GM18868 (cell line): ENCODE data around the gene BANK1.

Experiments used
- ATAC-seq: cut with Tn5 transposase; IDR thresholded peaks from one replicate; pipeline ENCODE4 v1.9.1; 2021; ENCODE audit warnings: mild to moderate bottlenecking, moderate library complexity; ENCODE audit not compliant: unreplicated experiment

Gene BANK1

GRCh38 chr4:101790521-101791181 is at the start of gene BANK1:
BANK1 (plus strand) TSS chr4:101790730; CDS start chr4:101790881, 151 bp downstream.
- peak; percentile 99 for ATAC-seq

GRCh38 chr4:101753721-101754120 is 36.8 kb upstream of the BANK1 start:
- no peak for ATAC-seq

- no peak for ATAC-seq
Observed at GRCh38 chr4:101756181-101756580, 34.3 kb upstream of the BANK1 start.

GRCh38 chr4:101761405-101761804 is 29.1 kb upstream of the BANK1 start:
- ATAC-seq: no peak

- no peak for ATAC-seq
Observed at GRCh38 chr4:101762025-101762424, 28.5 kb upstream of the BANK1 start.

GRCh38 chr4:101762534-101762933 is 28.0 kb upstream of the BANK1 start:
- no peak for ATAC-seq

- ATAC-seq: no peak
Observed at GRCh38 chr4:101763576-101763975, 27.0 kb upstream of the BANK1 start.

GRCh38 chr4:101774807-101775206 is 15.7 kb upstream of the BANK1 start:
- ATAC-seq: no peak

- peak; percentile 68 for ATAC-seq
Observed at GRCh38 chr4:101777431-101777830, 13.1 kb upstream of the BANK1 start.

- ATAC-seq: no peak
Observed at GRCh38 chr4:101780284-101780683, 10.2 kb upstream of the BANK1 start.

- ATAC-seq: peak; percentile 68
Observed at GRCh38 chr4:101782546-101782945, 8.0 kb upstream of the BANK1 start.

GRCh38 chr4:101784957-101785356 is 5.6 kb upstream of the BANK1 start:
- no peak for ATAC-seq

- no peak for ATAC-seq
Observed at GRCh38 chr4:101785486-101785885, 5.0 kb upstream of the BANK1 start.

GRCh38 chr4:101787701-101788316 is 2.7 kb upstream of the BANK1 start:
- ATAC-seq: no peak

GRCh38 chr4:101791182-101791558 is 640 bp downstream of the BANK1 start:
- ATAC-seq: peak; percentile 15

GRCh38 chr4:101792056-101792590 is 1.6 kb downstream of the BANK1 start:
- no peak for ATAC-seq

- ATAC-seq: no peak
Observed at GRCh38 chr4:101793397-101793796, 2.9 kb downstream of the BANK1 start.

GRCh38 chr4:101794806-101795205 is 4.3 kb downstream of the BANK1 start:
- ATAC-seq: no peak

GRCh38 chr4:101795704-101796103 is 5.2 kb downstream of the BANK1 start:
- no peak for ATAC-seq

- ATAC-seq: no peak
Observed at GRCh38 chr4:101801958-101802357, 11.4 kb downstream of the BANK1 start.

GRCh38 chr4:101806914-101807313 is 16.4 kb downstream of the BANK1 start:
- ATAC-seq: peak; percentile 98

GRCh38 chr4:101807351-101807750 is 16.8 kb downstream of the BANK1 start:
- peak; percentile 33 for ATAC-seq
